Endothelial cell of umbilical vein (primary cell): ENCODE results near the gene MECP2. TPM values are rescaled to one million over a fixed set of nuclear protein-coding genes. Genes with fewer than 3 reads are reported as not detected.

Experiments used
- BruUV-seq: library from RNA; stranded (reverse); fragments of 400-500 nt; replicated peaks from 2 replicates; lab custom pipeline; 2021; lab: Mats Ljungman, UMichigan
- CTCF ChIA-PET: fragments of 300-600, 350-600 bp; sonication (Branson Sonifier 250); formaldehyde crosslinking; loops from one replicate; lab custom pipeline; 2021; ENCODE audit warnings: antibody characterized with exemption, inconsistent platforms; lab: Charles Lee
- POLR2A ChIA-PET: fragments of 300-600, 350-600 bp; sonication (Branson Sonifier 250); formaldehyde crosslinking; loops from one replicate; lab custom pipeline; 2021; ENCODE audit warnings: antibody characterized with exemption, inconsistent platforms; lab: Charles Lee
- DNase-seq: peaks from one replicate; pipeline ENCODE4 v3.0.0-alpha.2; 2011; ENCODE audit warnings: low read depth, low spot score
- FAIRE-seq: peaks from 2 replicates; lab custom pipeline; 2011; peaks lifted over from hg19 to GRCh38; lab: Jason Lieb, UNC
- H2AFZ ChIP-seq: 2 replicates; pipeline ENCODE4 v1.6.0; 2012; ENCODE audit warnings: low read depth, low read length, control low read depth, inconsistent platforms
- H3K27ac ChIP-seq: 2 replicates; pipeline ENCODE4 v1.5.1; 2011; ENCODE audit warnings: low read depth, mild to moderate bottlenecking, control low read depth, low read length, moderate library complexity; ENCODE audit not compliant: insufficient read depth
- H3K27me3 ChIP-seq, 2 experiments: 2 replicates each; pipeline versions ENCODE4 v1.6.0 to v1.6.1; 2011; ENCODE audit warnings: low read length in 2 of 2, mixed read lengths in 1 of 2; ENCODE audit not compliant: control insufficient read depth in 2 of 2, insufficient read depth in 2 of 2
- H3K36me3 ChIP-seq, 2 experiments: 2 replicates in 1 of 2; 3 replicates in 1 of 2; pipeline ENCODE4 v1.5.1; 2011; ENCODE audit warnings: low read length in 2 of 2, mild to moderate bottlenecking in 1 of 2, moderate library complexity in 1 of 2; ENCODE audit not compliant: control insufficient read depth in 2 of 2, insufficient read depth in 2 of 2; ENCODE audit errors: extremely low read depth in 1 of 2
- H3K4me1 ChIP-seq: 3 replicates; pipeline ENCODE4 v1.5.1; 2011; ENCODE audit warnings: mild to moderate bottlenecking, low read length; ENCODE audit not compliant: control insufficient read depth, insufficient read depth; ENCODE audit errors: extremely low read depth
- H3K4me2 ChIP-seq: 2 replicates; pipeline ENCODE4 v1.6.1; 2011; ENCODE audit warnings: low read length, control low read depth, mixed read lengths; ENCODE audit not compliant: insufficient read depth
- H3K4me3 ChIP-seq, 3 experiments: fragments of 200-600 bp in 1 of 3; sonication (generic), shearing (Covaris generic) in 1 of 3; replicated peaks in 1 of 3; 2 replicates each; pipeline ENCODE4 v1.5.1; 2011 to 2016; ENCODE audit warnings: control low read depth in 3 of 3, low read length in 3 of 3, mild to moderate bottlenecking in 2 of 3, inconsistent platforms in 1 of 3, low read depth in 1 of 3, moderate library complexity in 1 of 3; ENCODE audit not compliant: insufficient read depth in 1 of 3
- H3K79me2 ChIP-seq: 2 replicates; pipeline ENCODE4 v1.6.0; 2012; ENCODE audit warnings: low read length, inconsistent platforms; ENCODE audit not compliant: control insufficient read depth, insufficient read depth
- H3K9ac ChIP-seq: replicated peaks from 2 replicates; pipeline ENCODE3; 2011; ENCODE audit warnings: low read length, control low read depth; ENCODE audit not compliant: insufficient read depth; ENCODE audit errors: extremely low read depth
- H3K9me1 ChIP-seq: replicated peaks from 3 replicates; pipeline ENCODE4 v1.6.0; 2011; ENCODE audit warnings: mild to moderate bottlenecking, low read length; ENCODE audit not compliant: control insufficient read depth, insufficient read depth; ENCODE audit errors: extremely low read depth
- H3K9me3 ChIP-seq: replicated peaks from 2 replicates; pipeline ENCODE4 v1.5.1; 2012; ENCODE audit warnings: low read length, inconsistent platforms; ENCODE audit not compliant: control insufficient read depth, insufficient read depth
- H4K20me1 ChIP-seq: replicated peaks from 2 replicates; pipeline ENCODE3; 2011; ENCODE audit warnings: mild to moderate bottlenecking, low read length; ENCODE audit not compliant: control insufficient read depth, insufficient read depth; ENCODE audit errors: extremely low read depth
- FOS ChIP-seq: IDR thresholded peaks from 2 replicates; pipeline ENCODE4 v1.6.1; 2011; ENCODE audit warnings: mild to moderate bottlenecking, low read length, moderate library complexity, borderline replicate concordance; ENCODE audit not compliant: insufficient read depth
- MYC ChIP-seq: IDR thresholded peaks from one replicate; pipeline ENCODE4 v1.6.1; 2011; ENCODE audit warnings: mild to moderate bottlenecking, low read depth, low read length
- POLR2AphosphoS5 ChIP-seq: IDR thresholded peaks from 2 replicates; pipeline ENCODE4 v1.6.1; 2012; ENCODE audit warnings: low read depth, mild to moderate bottlenecking, control low read depth, low read length, moderate library complexity; ENCODE audit not compliant: insufficient read depth
- dilution Hi-C: fragments of 300-500 bp; cut with MboI; formaldehyde crosslinking; loops from one replicate; pipeline ENCODE4 v1.15.0; 2019; ENCODE audit warnings: low sequenced_read_pairs; ENCODE audit not compliant: extremely low pct_ligation_motif_present
- intact Hi-C: fragments of 100-400 bp; cut with micrococcal nuclease; formaldehyde crosslinking; loops from one replicate; pipeline ENCODE4 v1.10.0; 2022
- polyA plus RNA-seq, 4 experiments: library from polyadenylated mRNA; depleted of rRNA in 3 of 4; stranded (reverse) in 3 of 4; unstranded in 1 of 4; fragments of >200 nt; gene quantifications; 2 replicates each; pipeline versions ENCODE4 v1.2.1 to v1.2.3, GENCODE V29; 2011 to 2012; ENCODE audit warnings: missing spikeins in 1 of 4
- total RNA-seq: library from RNA; stranded (reverse); gene quantifications from 2 replicates; pipeline ENCODE4 v1.2.3, GENCODE V29; 2021
- TF ChIP-seq, protein P1 (sequence below): IDR thresholded peaks from 2 replicates; pipeline ENCODE4 v1.6.1; 2011; ENCODE audit not compliant: insufficient read depth, insufficient read length
- TF ChIP-seq, protein P2 (sequence below), 2 donors: IDR thresholded peaks; 1 replicate in 1 of 2; 2 replicates in 1 of 2; pipeline ENCODE4 v1.5.1; 2011; ENCODE audit warnings: low read length in 2 of 2, mild to moderate bottlenecking in 2 of 2, moderate library complexity in 2 of 2, control low read depth in 1 of 2, inconsistent platforms in 1 of 2, low read depth in 1 of 2; ENCODE audit not compliant: insufficient read depth in 1 of 2; ENCODE audit errors: extremely low read depth in 1 of 2

MECP2 gene
- total and polyA plus RNA-seq, 2 donors (not counting 3 experiments of a cell fraction or from before 2014, with no cell fraction given) = 9.0 to 45.3 TPM

DNA sequence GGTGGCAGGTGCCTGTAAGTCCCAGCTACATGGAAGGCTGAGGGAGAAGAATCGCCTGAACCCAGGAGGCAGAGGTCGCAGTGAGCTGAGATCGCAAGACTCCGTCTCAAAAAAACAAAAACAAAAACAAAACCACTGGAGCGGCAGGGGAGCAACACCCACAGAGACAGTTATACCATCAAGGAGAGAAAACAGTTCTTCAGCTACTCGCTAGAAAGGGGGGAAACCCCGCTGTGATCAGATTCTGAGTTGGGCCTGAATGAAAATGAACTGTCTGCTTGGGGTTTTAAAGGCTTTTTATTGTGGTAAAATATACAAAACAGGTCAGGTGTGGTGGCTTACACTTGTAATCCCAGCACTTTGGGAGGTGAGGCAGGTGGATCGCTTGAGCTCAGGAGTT is 61.0 kb downstream of the MECP2 start:
- Histone ChIP-seq H3K4me1 (peaks cover 4% of the 10 kb centered on the region), H3K27ac (no peak overlapping the region), H3K9ac (no peak overlapping the region), H4K20me1 (no peaks in the 10 kb centered on the region), H3K4me3 (no peak overlapping the region), H3K9me1 (no peaks in the 10 kb centered on the region), H3K79me2 (peaks cover 32% of the 10 kb centered on the region), H3K4me2 (no peak overlapping the region), H3K36me3 (peaks cover 3 to 5% of the 10 kb centered on the region in 2 experiments), H3K27me3 (no peaks in the 10 kb centered on the region), H3K9me3 (no peaks in the 10 kb centered on the region), H2AFZ (no peak overlapping the region)
- TF ChIP-seq POLR2AphosphoS5 = no peak
- TF ChIP-seq MYC = no peak
- ChIA-PET CTCF (interaction anchor here (0.9 kb wide), 2 partner anchors 23 to 24 kb away, joined by 4 to 9 read pairs; no protein-coding TSS in a partner anchor), POLR2A (no interaction called here)
- dilution Hi-C loops (no loop called here), intact Hi-C loops (no loop called here)
- BruUV-seq = no TSS peak
- DNase-seq = no peak
- no peak for FAIRE-seq

DNA sequence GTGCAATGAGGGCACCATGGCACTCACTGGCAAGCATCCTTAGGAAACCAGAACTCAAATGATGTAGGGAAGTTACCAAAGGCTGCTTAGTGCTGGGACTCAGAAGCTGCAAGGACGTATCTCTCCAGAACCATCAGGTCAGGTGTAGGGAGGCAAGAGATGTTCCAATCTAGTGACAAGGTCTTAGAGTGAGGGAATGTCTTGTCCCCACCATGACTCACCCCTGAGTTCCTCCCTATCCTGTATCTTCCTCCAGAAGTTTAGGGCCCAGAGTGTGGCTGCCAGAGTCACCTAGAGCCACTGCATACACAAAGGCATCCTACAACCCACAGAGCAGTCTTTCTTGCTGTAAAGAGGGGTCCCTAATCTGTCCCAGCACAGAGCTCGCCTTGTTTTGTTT is 63.7 kb downstream of the MECP2 start:
- FAIRE-seq = no peak
- ChIA-PET POLR2A (no interaction called here), CTCF (no interaction called here)
- Histone ChIP-seq H3K9me1 (no peaks in the 10 kb centered on the region), H3K4me2 (no peak overlapping the region), H3K4me1 (no peaks in the 10 kb centered on the region), H3K9ac (no peak overlapping the region), H4K20me1 (no peaks in the 10 kb centered on the region), H3K9me3 (no peaks in the 10 kb centered on the region), H3K27ac (no peak overlapping the region), H3K79me2 (peaks cover 18% of the 10 kb centered on the region), H3K27me3 (no peaks in the 10 kb centered on the region), H2AFZ (no peak overlapping the region), H3K4me3 (no peak overlapping the region), H3K36me3 (peaks cover 0 to 18% of the 10 kb centered on the region in 2 experiments)
- intact Hi-C loops = no loop called here
- BruUV-seq = no TSS peak
- dilution Hi-C loops = no loop called here
- DNase-seq = no peak
- TF ChIP-seq POLR2AphosphoS5 (no peak), FOS (no peak), MYC (no peak)
- TF ChIP-seq, protein P1, sequence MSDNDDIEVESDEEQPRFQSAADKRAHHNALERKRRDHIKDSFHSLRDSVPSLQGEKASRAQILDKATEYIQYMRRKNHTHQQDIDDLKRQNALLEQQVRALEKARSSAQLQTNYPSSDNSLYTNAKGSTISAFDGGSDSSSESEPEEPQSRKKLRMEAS = no peak
- TF ChIP-seq, protein P2, sequence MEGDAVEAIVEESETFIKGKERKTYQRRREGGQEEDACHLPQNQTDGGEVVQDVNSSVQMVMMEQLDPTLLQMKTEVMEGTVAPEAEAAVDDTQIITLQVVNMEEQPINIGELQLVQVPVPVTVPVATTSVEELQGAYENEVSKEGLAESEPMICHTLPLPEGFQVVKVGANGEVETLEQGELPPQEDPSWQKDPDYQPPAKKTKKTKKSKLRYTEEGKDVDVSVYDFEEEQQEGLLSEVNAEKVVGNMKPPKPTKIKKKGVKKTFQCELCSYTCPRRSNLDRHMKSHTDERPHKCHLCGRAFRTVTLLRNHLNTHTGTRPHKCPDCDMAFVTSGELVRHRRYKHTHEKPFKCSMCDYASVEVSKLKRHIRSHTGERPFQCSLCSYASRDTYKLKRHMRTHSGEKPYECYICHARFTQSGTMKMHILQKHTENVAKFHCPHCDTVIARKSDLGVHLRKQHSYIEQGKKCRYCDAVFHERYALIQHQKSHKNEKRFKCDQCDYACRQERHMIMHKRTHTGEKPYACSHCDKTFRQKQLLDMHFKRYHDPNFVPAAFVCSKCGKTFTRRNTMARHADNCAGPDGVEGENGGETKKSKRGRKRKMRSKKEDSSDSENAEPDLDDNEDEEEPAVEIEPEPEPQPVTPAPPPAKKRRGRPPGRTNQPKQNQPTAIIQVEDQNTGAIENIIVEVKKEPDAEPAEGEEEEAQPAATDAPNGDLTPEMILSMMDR (IDR thresholded peaks at IDR 0.05; ENCODE audit: extremely low read depth in 1 of 2, insufficient read depth in 1 of 2, low read depth in 1 of 2, low read length in 2 of 2) = no peak
